Naive B cell (primary cell): Measurements from ENCODE around the gene MEF2B. TPM values are rescaled to one million over a fixed set of nuclear protein-coding genes. Genes with fewer than 3 reads are reported as not detected.

ENCODE experiments used
- ATAC-seq, 2 donors: fragments of 150-1000 bp; cut with Tn5 transposase; 2 replicates each; pipeline ENCODE4 v1.10.0; 2021; ENCODE audit warnings: low read depth in 2 of 2, mild to moderate bottlenecking in 2 of 2, moderate library complexity in 2 of 2
- DNase-seq: peaks from one replicate; pipeline ENCODE4 v3.0.0; 2022
- H3K27ac Mint-ChIP-seq, 6 donors: one replicate each; pipeline ENCODE4 v1.8.0; 2020 to 2022; ENCODE audit warnings: mild to moderate bottlenecking in 6 of 6, mixed read lengths in 6 of 6, moderate library complexity in 5 of 6, inconsistent platforms in 2 of 6
- H3K27me3 Mint-ChIP-seq, 3 donors: one replicate each; pipeline ENCODE4 v1.8.0; 2021 to 2022; ENCODE audit warnings: mixed read lengths in 3 of 3, mild to moderate bottlenecking in 1 of 3
- H3K36me3 Mint-ChIP-seq, 2 donors: one replicate each; pipeline ENCODE4 v1.8.0; 2020 to 2022; ENCODE audit warnings: mixed read lengths in 2 of 2, inconsistent platforms in 1 of 2, mild to moderate bottlenecking in 1 of 2
- H3K4me1 Mint-ChIP-seq, 3 donors: one replicate each; pipeline ENCODE4 v1.8.0; 2020 to 2022; ENCODE audit warnings: mixed read lengths in 3 of 3, inconsistent platforms in 1 of 3, mild to moderate bottlenecking in 1 of 3, moderate library complexity in 1 of 3
- H3K4me3 Mint-ChIP-seq, 8 donors: one replicate each; pipeline ENCODE4 v1.8.0; 2020 to 2022; ENCODE audit warnings: mild to moderate bottlenecking in 8 of 8, mixed read lengths in 8 of 8, moderate library complexity in 8 of 8, inconsistent platforms in 2 of 8
- H3K9me3 Mint-ChIP-seq, 7 donors: one replicate each; pipeline ENCODE4 v1.8.0; 2020 to 2022; ENCODE audit warnings: mixed read lengths in 7 of 7, mild to moderate bottlenecking in 5 of 7, inconsistent platforms in 2 of 7, moderate library complexity in 1 of 7
- polyA plus RNA-seq, 6 donors: library from polyadenylated mRNA; unstranded; fragments of 300-500 nt; fragmentation: Illumina TruSeq; gene quantifications; one replicate each; pipeline ENCODE4 v1.2.3, GENCODE V29; 2021; ENCODE audit warnings: low read depth in 6 of 6

MEF2B gene
- polyA plus RNA-seq, 6 donors from 2014 or later = 0.19 to 1.4 (median 0.38) TPM; not detected in 2

DNA sequence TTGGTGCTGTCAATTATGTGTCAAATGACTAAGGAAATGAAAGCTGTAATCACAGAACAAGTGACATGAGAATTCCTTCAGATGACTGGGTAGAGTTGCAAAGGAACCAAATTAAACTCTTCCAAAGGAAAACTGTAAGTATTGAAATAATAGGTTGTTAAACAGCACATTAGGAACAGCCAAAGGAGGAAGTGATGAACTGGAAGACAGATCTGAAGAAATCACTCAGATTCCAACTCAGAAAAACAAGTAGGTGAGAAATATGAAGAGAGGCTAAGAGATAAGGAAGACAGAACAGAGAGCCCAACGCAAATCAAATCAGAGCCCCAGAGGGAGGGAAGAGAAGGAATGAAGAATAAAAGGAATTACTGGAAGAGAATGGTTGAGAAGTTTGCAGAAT lies 47.2 kb downstream of the MEF2B start:
- no peak for DNase-seq
- Mint-ChIP-seq H3K4me3 (peak overlapping the region in 1 of 8 donors; percentile 36), H3K27me3 (no peaks in the 10 kb centered on the region), H3K4me1 (peaks cover 0 to 2% (median 0%) of the 10 kb centered on the region in 3 donors), H3K9me3 (peaks cover 5 to 11% (median 8%) of the 10 kb centered on the region in 7 donors), H3K27ac (peak overlapping the region in 3 of 6 donors; percentile 5 to 65 (median 53)), H3K36me3 (peaks cover 12 to 34% of the 10 kb centered on the region in 2 donors)
- no peak for ATAC-seq

DNA sequence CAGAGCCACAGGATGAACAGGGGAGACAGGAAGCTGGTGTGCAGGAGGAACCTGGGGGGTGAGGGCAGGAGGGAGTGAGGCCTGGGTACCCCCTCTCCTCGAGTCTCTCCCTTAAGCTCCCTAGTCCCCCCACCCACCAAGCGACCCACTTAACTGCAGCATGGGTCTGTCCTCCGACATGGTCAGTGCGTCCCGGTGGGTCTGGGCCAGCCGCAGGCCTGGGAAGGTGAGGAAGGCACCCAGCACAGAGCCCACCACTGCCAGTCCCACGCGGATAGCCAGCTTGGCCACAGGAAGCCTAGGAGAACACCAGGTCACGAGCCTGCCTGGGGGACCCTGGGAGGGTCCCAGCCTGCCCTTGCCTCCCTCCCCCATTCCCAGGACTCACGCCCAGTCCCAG lies 48.7 kb downstream of the MEF2B start:
- ATAC-seq (no peak), DNase-seq (no peak)
- H3K4me1 Mint-ChIP-seq = no peaks in the 10 kb centered on the region

DNA sequence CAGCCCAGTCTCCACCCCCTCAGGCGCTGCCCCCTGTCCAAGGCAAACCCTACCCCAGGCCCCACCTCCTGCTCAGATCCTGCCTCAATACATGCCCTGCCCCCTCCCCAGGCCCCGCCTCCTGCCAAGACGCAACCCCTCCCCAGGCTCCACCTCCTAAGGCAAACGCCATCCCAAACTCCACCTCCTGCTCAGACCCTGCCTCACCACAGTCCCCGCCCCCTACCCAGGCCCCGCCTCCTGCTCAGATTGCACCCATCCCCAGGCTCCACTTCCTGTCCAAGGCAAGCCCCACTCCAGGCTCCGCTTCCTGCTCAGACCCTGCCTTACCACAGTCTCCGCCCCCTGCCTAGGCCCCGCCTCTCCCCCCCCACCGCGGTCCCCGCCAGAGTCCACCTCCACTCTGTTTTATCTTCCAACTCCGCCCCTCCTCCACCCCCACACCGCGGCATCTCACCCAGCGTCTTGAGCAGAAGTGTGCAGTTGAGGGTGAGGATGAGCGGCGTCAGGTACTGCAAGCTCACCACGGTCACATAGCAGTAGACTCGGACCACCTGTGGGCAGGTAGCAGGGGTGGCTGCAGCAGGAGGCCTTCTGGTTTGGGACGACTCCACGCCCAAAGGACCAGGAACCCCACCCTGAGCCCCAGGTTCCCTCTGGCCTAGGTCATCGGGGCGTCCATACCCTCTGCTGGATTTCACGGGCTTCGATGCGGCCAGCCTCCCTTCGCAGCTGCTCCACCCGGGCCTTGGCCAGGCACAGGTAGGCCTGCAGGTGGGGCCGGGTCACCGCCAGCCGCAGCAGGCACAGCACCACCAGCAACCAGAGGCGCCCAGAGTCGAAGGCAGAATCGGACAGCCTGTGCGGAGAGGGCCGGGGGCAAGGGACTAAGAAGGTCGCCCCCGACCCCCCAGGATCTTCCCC lies 49.5 kb downstream of the MEF2B start:
- ATAC-seq (no peak), DNase-seq (no peak)
- no peak overlapping the region for H3K27ac Mint-ChIP-seq
- H3K9me3 Mint-ChIP-seq = peaks cover 5 to 11% (median 8%) of the 10 kb centered on the region in 7 donors
- H3K36me3 Mint-ChIP-seq = peaks cover 10 to 34% of the 10 kb centered on the region in 2 donors
- H3K27me3 Mint-ChIP-seq = no peaks in the 10 kb centered on the region
- H3K4me1 Mint-ChIP-seq = peaks cover 0 to 5% (median 0%) of the 10 kb centered on the region in 3 donors
- no peak overlapping the region for H3K4me3 Mint-ChIP-seq

More for the DNA sequence above, 48.7 kb downstream of the MEF2B start:
- Mint-ChIP-seq H3K36me3 (peaks cover 10 to 34% of the 10 kb centered on the region in 2 donors), H3K4me3 (no peak overlapping the region), H3K9me3 (peaks cover 5 to 11% (median 8%) of the 10 kb centered on the region in 7 donors), H3K27ac (peak overlapping the region in 1 of 6 donors; percentile 37), H3K27me3 (no peaks in the 10 kb centered on the region)

DNA sequence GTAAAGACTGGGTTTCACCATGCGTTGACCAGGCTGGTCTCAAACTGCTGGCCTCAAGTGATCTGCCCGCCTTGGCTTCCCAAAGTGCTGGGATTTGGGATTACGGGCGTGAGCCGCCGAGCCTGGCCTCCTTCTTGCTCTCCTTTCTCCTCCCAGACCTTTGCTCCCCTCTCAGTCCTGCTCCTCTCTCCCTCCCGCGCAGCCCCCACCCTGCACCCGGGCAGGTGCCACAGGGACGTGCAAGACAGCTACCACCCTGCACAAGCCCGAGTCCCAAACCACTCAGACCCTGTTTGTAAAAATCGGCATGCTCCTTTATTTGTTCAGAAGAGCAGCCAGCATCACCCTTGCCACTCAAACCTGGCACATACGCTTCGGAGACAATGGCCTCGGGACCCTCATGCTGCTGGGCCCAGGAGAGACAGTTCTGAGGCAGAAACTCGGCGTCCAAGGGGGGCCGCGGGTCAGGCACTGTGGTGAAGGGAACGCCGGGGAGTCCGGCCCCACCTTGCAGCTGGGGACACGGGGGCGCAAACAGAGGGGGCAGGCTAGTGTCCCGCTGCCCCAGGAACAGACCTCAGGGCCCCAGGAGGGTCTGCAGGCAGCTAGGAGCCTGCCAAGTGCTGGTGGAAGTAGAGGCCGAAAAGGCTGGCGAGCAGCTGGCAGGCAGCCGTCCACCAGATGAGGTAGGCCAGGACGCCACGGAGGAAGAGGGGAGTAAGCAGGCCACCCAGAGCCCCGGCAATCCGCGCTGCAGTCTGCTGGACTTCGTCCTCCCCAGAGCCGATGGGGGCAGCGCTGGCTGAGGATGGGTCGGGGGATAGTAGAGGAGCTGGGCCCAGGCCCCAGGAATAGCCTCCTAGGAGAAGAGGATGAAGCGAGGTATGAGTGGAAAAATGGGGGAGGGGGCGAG lies 50.5 kb downstream of the MEF2B start:
- no peak for ATAC-seq
- Mint-ChIP-seq H3K36me3 (peaks cover 10 to 34% of the 10 kb centered on the region in 2 donors), H3K9me3 (peaks cover 5 to 11% (median 8%) of the 10 kb centered on the region in 7 donors), H3K27ac (peak overlapping the region in 2 of 6 donors; percentile 63 to 67), H3K4me3 (no peak overlapping the region), H3K4me1 (peaks cover 0 to 5% (median 0%) of the 10 kb centered on the region in 3 donors), H3K27me3 (no peaks in the 10 kb centered on the region)
- no peak for DNase-seq

DNA sequence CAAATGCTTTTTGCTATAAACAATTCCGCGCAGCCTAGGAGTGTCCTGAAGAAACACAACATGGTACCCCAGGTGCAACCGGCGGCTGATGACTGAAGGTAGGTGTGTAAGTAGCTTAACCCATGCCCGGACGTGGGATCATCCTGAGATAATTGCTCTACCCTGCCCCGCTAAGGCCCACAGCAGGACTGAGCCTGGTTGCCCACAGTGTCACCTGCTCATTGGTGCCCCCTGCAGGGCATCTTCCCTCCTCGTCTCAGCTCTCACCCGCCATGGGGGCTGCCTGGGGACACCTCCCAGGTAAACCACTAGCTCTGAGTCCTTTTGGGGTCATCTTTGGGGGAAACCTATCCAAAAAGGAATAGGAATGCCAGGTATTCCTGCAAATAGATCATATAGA lies 54.1 kb downstream of the MEF2B start:
- Mint-ChIP-seq H3K36me3 (peaks cover 0 to 11% of the 10 kb centered on the region in 2 donors), H3K27ac (peak overlapping the region in 3 of 6 donors; percentile 36 to 64 (median 39)), H3K4me3 (no peak overlapping the region), H3K9me3 (no peaks in the 10 kb centered on the region), H3K27me3 (no peaks in the 10 kb centered on the region), H3K4me1 (peaks cover 13 to 19% (median 15%) of the 10 kb centered on the region in 3 donors)
- ATAC-seq = peak; percentile 54 to 65
- DNase-seq = no peak

DNA sequence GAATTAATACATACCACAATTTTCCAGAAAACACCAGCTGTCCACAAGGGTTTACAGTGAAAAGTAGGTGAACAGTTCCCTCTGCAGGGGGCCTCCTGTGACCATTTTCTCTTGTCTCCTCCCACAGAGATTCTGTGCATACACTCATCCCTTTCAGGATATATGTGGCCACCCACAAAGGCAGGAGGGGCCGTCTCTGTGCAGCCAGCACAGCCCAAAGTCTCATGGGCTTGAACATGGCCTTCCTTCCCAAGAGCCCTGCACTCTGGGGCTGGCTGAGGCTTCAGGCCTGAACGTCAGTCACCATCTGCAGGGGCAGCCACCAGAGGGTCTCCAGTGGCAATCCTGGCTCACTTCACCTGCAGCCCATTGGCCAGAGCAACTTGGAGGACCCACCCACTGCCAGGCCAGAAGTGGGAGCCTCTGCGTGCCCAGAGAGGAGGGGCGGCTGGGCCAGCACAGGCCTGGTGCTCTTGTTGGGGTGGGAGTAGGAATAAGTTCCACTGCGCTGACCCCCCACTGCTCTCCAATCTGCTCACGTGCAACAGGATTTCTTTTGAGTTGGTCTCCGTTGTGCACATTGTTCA lies 56.9 kb downstream of the MEF2B start:
- Mint-ChIP-seq H3K4me1 (peaks cover 19% of the 10 kb centered on the region in 3 donors), H3K9me3 (no peaks in the 10 kb centered on the region), H3K27me3 (no peaks in the 10 kb centered on the region), H3K36me3 (no peaks in the 10 kb centered on the region), H3K27ac (peak overlapping the region in 1 of 6 donors; percentile 56), H3K4me3 (no peak overlapping the region)
- no peak for DNase-seq
- ATAC-seq = no peak

DNA sequence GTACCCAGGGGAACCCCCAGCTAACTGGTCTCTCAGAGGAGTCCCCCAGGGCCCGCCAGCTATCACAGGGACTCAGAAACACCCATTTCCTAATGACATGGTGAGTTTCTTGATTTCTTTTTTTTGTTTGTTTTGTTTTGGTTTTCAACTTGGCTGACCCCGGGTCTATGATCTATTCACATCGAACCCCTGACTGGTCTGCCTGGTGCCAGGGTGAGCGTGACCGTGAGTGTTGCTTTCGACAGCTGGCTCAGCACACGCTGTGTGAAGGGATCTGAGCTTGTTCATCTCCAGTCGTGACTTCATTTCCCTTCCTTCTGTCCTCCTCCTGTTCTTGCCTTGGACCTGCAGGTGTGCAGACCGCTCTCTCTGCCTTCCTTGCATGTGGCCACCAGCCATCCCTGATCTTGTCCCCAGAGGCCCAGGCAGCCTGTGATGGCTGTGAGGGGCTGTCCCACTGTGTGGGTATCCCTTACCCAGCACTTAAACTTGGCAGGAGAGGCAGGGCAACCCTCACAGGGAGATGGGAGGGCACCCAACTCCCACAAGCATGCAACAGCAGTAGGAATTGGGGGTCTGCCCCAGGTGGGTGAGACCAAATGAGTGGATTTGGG lies 58.0 kb downstream of the MEF2B start:
- Mint-ChIP-seq H3K27me3 (no peaks in the 10 kb centered on the region), H3K27ac (peak overlapping the region in 5 of 6 donors; percentile 20 to 86 (median 63)), H3K9me3 (no peaks in the 10 kb centered on the region), H3K36me3 (no peaks in the 10 kb centered on the region), H3K4me3 (peak overlapping the region in 1 of 8 donors; percentile 78), H3K4me1 (peaks cover 19% of the 10 kb centered on the region in 3 donors)
- DNase-seq (no peak), ATAC-seq (peak in 1 of 2 donors; percentile 22)

DNA sequence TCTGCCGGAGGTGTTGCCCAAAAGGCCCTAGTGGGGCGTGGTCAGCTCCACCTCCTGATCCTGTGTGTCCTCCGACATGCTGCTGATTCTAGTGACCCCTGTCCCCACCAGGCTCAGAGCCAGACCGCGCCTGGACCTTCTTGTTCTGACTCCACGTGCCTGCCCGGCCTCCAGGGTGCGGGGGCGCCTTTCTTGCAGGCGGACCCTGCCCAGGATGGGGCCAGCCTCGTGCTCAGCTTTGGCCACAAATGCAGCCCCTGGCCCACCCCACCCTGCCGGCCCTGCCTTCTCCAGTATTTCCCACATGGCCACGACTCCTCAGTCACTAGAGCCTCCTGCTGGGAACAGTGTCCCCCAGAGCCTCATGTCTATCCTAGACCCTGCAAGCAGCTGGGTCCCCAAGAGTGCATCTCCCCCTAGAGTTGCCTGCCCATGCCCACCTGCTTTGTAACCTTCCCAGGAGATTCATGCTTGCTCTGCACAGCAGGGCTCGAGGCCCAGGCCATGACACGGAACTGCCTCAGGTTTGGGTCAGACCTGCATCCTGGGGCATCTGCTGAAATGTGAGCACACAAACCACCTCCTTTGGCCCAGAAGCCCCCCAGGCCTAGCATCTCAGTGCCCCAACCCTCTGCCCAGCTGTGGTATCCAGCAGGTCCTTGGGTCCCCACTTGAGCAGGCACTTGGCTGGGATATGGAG lies 58.8 kb downstream of the MEF2B start:
- no peak for ATAC-seq
- DNase-seq = no peak
- Mint-ChIP-seq H3K27me3 (no peaks in the 10 kb centered on the region), H3K4me1 (peaks cover 19 to 20% (median 19%) of the 10 kb centered on the region in 3 donors), H3K27ac (peak overlapping the region in 2 of 6 donors; percentile 20 to 56), H3K4me3 (peak overlapping the region in 3 of 8 donors; percentile 30 to 54 (median 47)), H3K9me3 (no peaks in the 10 kb centered on the region), H3K36me3 (no peaks in the 10 kb centered on the region)

DNA sequence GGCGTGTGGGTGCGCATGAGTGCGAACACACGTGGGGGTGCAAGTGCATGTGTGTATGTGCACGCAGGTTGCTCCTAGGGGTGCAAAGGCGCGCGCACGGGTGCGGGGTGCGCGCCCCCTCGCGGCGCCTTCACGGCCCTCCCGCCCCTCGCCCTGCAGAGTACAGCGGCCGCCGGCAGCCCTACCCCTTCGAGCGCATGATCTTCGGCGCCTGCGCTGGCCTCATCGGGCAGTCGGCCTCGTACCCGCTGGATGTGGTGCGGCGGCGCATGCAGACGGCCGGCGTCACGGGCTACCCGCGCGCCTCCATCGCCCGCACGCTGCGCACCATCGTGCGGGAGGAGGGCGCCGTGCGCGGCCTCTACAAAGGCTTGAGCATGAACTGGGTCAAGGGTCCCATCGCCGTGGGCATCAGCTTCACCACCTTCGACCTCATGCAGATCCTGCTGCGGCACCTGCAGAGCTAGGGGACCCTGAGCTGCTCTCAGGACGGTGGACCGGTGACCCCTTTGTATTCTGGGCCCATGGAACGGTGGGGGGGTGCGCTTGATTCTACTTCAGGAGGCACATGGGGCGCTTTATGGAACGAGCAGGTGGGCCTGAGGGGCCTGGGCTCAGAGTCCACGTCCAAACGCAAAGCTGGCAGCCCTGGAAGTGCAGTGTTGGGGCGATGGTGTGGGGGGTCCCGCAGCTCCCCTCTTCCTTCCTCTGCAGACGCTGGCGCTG lies 59.5 kb downstream of the MEF2B start:
- H3K4me1 Mint-ChIP-seq = peaks cover 19 to 23% (median 23%) of the 10 kb centered on the region in 3 donors
- H3K27me3 Mint-ChIP-seq = no peaks in the 10 kb centered on the region
- peak overlapping the region in 2 of 8 donors; percentile 47 for H3K4me3 Mint-ChIP-seq
- H3K27ac Mint-ChIP-seq = no peak overlapping the region
- H3K9me3 Mint-ChIP-seq = no peaks in the 10 kb centered on the region
- H3K36me3 Mint-ChIP-seq = no peaks in the 10 kb centered on the region
- peak; percentile 14 for DNase-seq
- peak; percentile 75 to 76 for ATAC-seq

DNA sequence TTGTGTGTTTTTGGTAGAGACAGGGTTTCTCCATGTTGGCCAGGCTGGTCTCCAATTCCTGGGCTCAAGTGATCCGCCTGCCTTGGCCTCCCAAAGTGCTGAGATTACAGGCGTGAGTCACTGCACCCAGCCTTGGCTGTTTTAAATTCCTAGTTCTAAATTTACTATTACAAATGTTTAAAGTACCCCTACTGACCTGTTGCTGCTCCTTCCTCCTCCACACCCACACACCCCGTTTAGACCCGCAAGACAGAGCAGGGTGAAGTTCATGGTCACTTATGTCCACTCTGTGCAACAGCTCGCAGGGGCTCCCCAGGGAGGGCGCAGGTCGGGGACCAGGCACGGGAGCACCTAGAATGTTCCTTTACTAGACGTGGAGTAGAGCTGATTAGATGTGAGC lies 60.5 kb downstream of the MEF2B start:
- DNase-seq (no peak), ATAC-seq (no peak)
- Mint-ChIP-seq H3K27me3 (no peaks in the 10 kb centered on the region), H3K36me3 (no peaks in the 10 kb centered on the region), H3K4me1 (peaks cover 19 to 24% (median 23%) of the 10 kb centered on the region in 3 donors), H3K4me3 (peak overlapping the region in 4 of 8 donors; percentile 29 to 49 (median 42)), H3K27ac (peak overlapping the region in 1 of 6 donors; percentile 37), H3K9me3 (no peaks in the 10 kb centered on the region)

DNA sequence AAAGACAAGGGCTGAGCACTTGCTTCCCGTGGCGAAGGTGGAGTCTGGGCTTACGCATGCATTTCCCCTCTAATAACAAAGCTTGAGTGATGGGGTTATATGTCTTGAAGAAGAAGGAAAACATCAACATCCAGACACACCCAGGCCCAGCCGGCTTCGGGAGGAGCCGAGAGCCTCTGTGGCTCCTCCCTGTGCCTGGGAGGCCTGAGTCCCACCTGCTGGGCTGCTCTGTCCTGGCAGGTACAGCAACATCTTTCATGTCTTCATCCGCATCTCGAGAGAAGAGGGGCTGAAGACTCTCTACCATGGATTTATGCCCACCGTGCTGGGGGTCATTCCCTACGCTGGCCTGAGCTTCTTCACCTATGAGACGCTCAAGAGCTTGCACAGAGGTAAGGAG lies 62.4 kb downstream of the MEF2B start:
- no peak for DNase-seq
- ATAC-seq = no peak
- H3K36me3 Mint-ChIP-seq = no peaks in the 10 kb centered on the region
- H3K27ac Mint-ChIP-seq = no peak overlapping the region
- H3K4me1 Mint-ChIP-seq = peaks cover 17 to 24% (median 20%) of the 10 kb centered on the region in 3 donors
- no peaks in the 10 kb centered on the region for H3K9me3 Mint-ChIP-seq
- H3K27me3 Mint-ChIP-seq = no peaks in the 10 kb centered on the region
- H3K4me3 Mint-ChIP-seq = no peak overlapping the region
